Measurements from ENCODE around the gene SPEG.

GRCh38 chr2:219416938-219417337 lies 17.7 kb upstream of the SPEG start:
- TF ChIP-seq CTCF (conservative IDR thresholded peaks at IDR 0.05) (no peak), ZFX (IDR thresholded peaks at IDR 0.05) (no peak)

All from C4-2B (cell line).